K562 (cell line): ENCODE results near the gene KLHL6. TPM values are rescaled to one million over a fixed set of nuclear protein-coding genes. Genes with fewer than 3 reads are reported as not detected.

Experiments used
- CHD4 ChIP-seq: fragments of 200-600 bp; sonication (generic); IDR thresholded peaks from 3 replicates; pipeline ENCODE4 v1.6.1; 2012; ENCODE audit warnings: low read depth, mild to moderate bottlenecking, mixed read lengths, low read length, inconsistent platforms; ENCODE audit not compliant: insufficient read depth, insufficient replicate concordance, poor library complexity, severe bottlenecking
- ETS2 ChIP-seq: IDR thresholded peaks from 2 replicates; pipeline ENCODE4 v1.6.1; 2016; ENCODE audit warnings: borderline replicate concordance, missing genetic modification characterization, mild to moderate bottlenecking, moderate library complexity, missing compliant biosample characterization; ENCODE audit not compliant: poor library complexity, severe bottlenecking
- ETV1 ChIP-seq: fragments of 450-650 bp; conservative IDR thresholded peaks from 2 replicates; pipeline ENCODE4 v1.6.1; 2016; ENCODE audit warnings: missing genetic modification characterization, control low read depth, low read depth, missing compliant biosample characterization
- KAT8 ChIP-seq: fragments of 450-650 bp; IDR thresholded peaks from 2 replicates; pipeline ENCODE4 v1.6.1; 2016; ENCODE audit warnings: low read depth, mild to moderate bottlenecking
- TBP ChIP-seq: optimal IDR thresholded peaks from 2 replicates; pipeline ENCODE3; 2011; ENCODE audit warnings: low read depth, low read length, improper control_type of control experiment
- TCF7 ChIP-seq: sonication (generic); IDR thresholded peaks from 2 replicates; pipeline ENCODE4 v1.6.1; 2016; ENCODE audit warnings: antibody characterized with exemption, borderline replicate concordance
- TOE1 ChIP-seq, 2 experiments: fragments of 450-650 bp in 1 of 2; sonication (generic) in 1 of 2; formaldehyde crosslinking in 1 of 2; IDR thresholded peaks; 2 replicates each; pipeline versions ENCODE4 v1.7.1 to v1.8.0; 2016 to 2022; ENCODE audit warnings: borderline replicate concordance in 2 of 2, mild to moderate bottlenecking in 2 of 2, antibody characterized with exemption in 1 of 2, inconsistent platforms in 1 of 2, low read depth in 1 of 2, missing genetic modification reagents in 1 of 2, moderate library complexity in 1 of 2
- ZNF184 ChIP-seq: sonication (generic); formaldehyde crosslinking; IDR thresholded peaks from 2 replicates; pipeline ENCODE4 v1.5.0; 2020; ENCODE audit warnings: missing genetic modification reagents
- ZNF263 ChIP-seq: sonication (generic); formaldehyde crosslinking; IDR thresholded peaks from 2 replicates; pipeline ENCODE4 v1.8.0; 2022; ENCODE audit warnings: mild to moderate bottlenecking, missing genetic modification reagents, borderline replicate concordance
- ZNF561 ChIP-seq: fragments of 450-650 bp; formaldehyde crosslinking; conservative IDR thresholded peaks from 2 replicates; pipeline ENCODE4 v1.4.0; 2020; ENCODE audit warnings: mild to moderate bottlenecking, moderate library complexity
- ZSCAN29 ChIP-seq: fragments of 450-650 bp; IDR thresholded peaks from 2 replicates; pipeline ENCODE4 v1.6.1; 2017
- polyA plus RNA-seq, 8 experiments: library from polyadenylated mRNA; depleted of rRNA in 4 of 8; stranded (reverse) in 5 of 8; unstranded in 3 of 8; fragments of >200 nt; fragmentation: Nextera tagmentation in 2 of 8; fragmentation: Illumina TruSeq in 1 of 8; extraction: Ambion mirVana in 2 of 8; extraction: Trizol in 1 of 8; gene quantifications; 2 replicates each; pipeline versions ENCODE4 v1.2.1 to v1.2.3, GENCODE V29; 2011 to 2014; ENCODE audit warnings: inconsistent platforms in 1 of 8, missing spikeins in 1 of 8
- total RNA-seq, 7 experiments: library from RNA; depleted of rRNA in 6 of 7; stranded (reverse); fragments of >200 nt in 6 of 7; fragmentation: Illumina TruSeq in 2 of 7; extraction: Trizol in 2 of 7; gene quantifications; 2 replicates each; pipeline versions ENCODE4 v1.2.1 to v1.2.3, GENCODE V29; 2011 to 2021; ENCODE audit warnings: low replicate concordance in 1 of 7
- TF ChIP-seq, protein P1 (sequence below): fragments of 450-650 bp; IDR thresholded peaks from 2 replicates; pipeline ENCODE4 v1.6.1; 2017; ENCODE audit warnings: antibody characterized with exemption, mild to moderate bottlenecking
- TF ChIP-seq, protein P2 (sequence below): fragments of 450-650 bp; formaldehyde crosslinking; IDR thresholded peaks from 2 replicates; pipeline ENCODE4 v1.4.0; 2020; ENCODE audit warnings: mild to moderate bottlenecking, moderate library complexity
- TF ChIP-seq, protein P3 (sequence below): fragments of 450-650 bp; IDR thresholded peaks from 2 replicates; pipeline ENCODE4 v1.6.1; 2016; ENCODE audit warnings: mild to moderate bottlenecking
- TF ChIP-seq, protein P4 (sequence below), 2 experiments: fragments of 150-350 bp in 1 of 2; IDR thresholded peaks; 2 replicates each; pipeline ENCODE4 v1.6.1; 2012 to 2016; ENCODE audit warnings: low read depth in 2 of 2, low read length in 2 of 2, mild to moderate bottlenecking in 1 of 2, moderate library complexity in 1 of 2

KLHL6 gene
- total and polyA plus RNA-seq, 9 of the 15 experiments (the other 6 are each of a cell fraction or from before 2014, with no cell fraction given) = 0.18 to 2.1 (median 1.4) TPM

DNA sequence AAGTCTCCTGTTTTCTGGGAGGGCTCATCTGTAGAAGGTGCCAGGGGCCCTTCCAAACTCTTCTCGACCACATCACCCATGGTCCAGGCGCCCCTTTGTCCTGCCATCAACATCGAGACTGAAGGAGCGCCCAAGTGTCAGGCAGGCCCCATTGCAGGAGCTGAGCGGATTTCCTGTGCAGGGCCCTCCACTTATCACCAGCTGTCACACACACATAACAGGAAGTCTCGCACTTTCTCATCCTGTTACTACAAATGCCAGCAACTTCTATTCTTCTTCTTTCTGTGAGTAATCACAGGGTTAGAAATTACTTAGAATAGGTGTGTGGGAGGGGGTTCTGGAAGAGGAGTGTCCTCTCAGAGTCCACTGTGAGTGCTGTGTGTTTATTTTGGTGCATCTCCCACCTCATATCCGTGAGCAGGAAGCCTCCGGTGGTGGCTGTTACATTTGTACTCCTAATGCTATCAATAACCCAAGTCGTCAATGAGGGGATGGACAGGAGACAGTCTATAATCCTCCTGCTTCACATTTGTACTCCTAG, at the start of gene KLHL6 (continued):
- TF ChIP-seq, protein P1, sequence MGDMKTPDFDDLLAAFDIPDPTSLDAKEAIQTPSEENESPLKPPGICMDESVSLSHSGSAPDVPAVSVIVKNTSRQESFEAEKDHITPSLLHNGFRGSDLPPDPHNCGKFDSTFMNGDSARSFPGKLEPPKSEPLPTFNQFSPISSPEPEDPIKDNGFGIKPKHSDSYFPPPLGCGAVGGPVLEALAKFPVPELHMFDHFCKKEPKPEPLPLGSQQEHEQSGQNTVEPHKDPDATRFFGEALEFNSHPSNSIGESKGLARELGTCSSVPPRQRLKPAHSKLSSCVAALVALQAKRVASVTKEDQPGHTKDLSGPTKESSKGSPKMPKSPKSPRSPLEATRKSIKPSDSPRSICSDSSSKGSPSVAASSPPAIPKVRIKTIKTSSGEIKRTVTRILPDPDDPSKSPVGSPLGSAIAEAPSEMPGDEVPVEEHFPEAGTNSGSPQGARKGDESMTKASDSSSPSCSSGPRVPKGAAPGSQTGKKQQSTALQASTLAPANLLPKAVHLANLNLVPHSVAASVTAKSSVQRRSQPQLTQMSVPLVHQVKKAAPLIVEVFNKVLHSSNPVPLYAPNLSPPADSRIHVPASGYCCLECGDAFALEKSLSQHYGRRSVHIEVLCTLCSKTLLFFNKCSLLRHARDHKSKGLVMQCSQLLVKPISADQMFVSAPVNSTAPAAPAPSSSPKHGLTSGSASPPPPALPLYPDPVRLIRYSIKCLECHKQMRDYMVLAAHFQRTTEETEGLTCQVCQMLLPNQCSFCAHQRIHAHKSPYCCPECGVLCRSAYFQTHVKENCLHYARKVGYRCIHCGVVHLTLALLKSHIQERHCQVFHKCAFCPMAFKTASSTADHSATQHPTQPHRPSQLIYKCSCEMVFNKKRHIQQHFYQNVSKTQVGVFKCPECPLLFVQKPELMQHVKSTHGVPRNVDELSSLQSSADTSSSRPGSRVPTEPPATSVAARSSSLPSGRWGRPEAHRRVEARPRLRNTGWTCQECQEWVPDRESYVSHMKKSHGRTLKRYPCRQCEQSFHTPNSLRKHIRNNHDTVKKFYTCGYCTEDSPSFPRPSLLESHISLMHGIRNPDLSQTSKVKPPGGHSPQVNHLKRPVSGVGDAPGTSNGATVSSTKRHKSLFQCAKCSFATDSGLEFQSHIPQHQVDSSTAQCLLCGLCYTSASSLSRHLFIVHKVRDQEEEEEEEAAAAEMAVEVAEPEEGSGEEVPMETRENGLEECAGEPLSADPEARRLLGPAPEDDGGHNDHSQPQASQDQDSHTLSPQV = peak; percentile 71
- TF ChIP-seq ETS2 (tag) = no peak
- no peak for TF ChIP-seq TOE1 (IDR thresholded peaks at IDR 0.05; ENCODE audit: borderline replicate concordance)
- TF ChIP-seq TOE1 (CRISPR knock-in tag; IDR thresholded peaks at IDR 0.05; ENCODE audit: borderline replicate concordance, low read depth) = no peak
- TF ChIP-seq ZNF184 (CRISPR knock-in tag) = no peak
- TF ChIP-seq ZNF263 (CRISPR knock-in tag) = no peak
- no peak for TF ChIP-seq ZNF561 (CRISPR knock-in tag)
- TF ChIP-seq, protein P2, sequence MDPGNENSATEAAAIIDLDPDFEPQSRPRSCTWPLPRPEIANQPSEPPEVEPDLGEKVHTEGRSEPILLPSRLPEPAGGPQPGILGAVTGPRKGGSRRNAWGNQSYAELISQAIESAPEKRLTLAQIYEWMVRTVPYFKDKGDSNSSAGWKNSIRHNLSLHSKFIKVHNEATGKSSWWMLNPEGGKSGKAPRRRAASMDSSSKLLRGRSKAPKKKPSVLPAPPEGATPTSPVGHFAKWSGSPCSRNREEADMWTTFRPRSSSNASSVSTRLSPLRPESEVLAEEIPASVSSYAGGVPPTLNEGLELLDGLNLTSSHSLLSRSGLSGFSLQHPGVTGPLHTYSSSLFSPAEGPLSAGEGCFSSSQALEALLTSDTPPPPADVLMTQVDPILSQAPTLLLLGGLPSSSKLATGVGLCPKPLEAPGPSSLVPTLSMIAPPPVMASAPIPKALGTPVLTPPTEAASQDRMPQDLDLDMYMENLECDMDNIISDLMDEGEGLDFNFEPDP (CRISPR knock-in tag) = no peak
- TF ChIP-seq ETV1 (tag) = peak; percentile 71
- TF ChIP-seq ZSCAN29 = no peak
- TF ChIP-seq, protein P3, sequence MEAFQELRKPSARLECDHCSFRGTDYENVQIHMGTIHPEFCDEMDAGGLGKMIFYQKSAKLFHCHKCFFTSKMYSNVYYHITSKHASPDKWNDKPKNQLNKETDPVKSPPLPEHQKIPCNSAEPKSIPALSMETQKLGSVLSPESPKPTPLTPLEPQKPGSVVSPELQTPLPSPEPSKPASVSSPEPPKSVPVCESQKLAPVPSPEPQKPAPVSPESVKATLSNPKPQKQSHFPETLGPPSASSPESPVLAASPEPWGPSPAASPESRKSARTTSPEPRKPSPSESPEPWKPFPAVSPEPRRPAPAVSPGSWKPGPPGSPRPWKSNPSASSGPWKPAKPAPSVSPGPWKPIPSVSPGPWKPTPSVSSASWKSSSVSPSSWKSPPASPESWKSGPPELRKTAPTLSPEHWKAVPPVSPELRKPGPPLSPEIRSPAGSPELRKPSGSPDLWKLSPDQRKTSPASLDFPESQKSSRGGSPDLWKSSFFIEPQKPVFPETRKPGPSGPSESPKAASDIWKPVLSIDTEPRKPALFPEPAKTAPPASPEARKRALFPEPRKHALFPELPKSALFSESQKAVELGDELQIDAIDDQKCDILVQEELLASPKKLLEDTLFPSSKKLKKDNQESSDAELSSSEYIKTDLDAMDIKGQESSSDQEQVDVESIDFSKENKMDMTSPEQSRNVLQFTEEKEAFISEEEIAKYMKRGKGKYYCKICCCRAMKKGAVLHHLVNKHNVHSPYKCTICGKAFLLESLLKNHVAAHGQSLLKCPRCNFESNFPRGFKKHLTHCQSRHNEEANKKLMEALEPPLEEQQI = no peak
- no peak for TF ChIP-seq TBP
- TF ChIP-seq, protein P4, sequence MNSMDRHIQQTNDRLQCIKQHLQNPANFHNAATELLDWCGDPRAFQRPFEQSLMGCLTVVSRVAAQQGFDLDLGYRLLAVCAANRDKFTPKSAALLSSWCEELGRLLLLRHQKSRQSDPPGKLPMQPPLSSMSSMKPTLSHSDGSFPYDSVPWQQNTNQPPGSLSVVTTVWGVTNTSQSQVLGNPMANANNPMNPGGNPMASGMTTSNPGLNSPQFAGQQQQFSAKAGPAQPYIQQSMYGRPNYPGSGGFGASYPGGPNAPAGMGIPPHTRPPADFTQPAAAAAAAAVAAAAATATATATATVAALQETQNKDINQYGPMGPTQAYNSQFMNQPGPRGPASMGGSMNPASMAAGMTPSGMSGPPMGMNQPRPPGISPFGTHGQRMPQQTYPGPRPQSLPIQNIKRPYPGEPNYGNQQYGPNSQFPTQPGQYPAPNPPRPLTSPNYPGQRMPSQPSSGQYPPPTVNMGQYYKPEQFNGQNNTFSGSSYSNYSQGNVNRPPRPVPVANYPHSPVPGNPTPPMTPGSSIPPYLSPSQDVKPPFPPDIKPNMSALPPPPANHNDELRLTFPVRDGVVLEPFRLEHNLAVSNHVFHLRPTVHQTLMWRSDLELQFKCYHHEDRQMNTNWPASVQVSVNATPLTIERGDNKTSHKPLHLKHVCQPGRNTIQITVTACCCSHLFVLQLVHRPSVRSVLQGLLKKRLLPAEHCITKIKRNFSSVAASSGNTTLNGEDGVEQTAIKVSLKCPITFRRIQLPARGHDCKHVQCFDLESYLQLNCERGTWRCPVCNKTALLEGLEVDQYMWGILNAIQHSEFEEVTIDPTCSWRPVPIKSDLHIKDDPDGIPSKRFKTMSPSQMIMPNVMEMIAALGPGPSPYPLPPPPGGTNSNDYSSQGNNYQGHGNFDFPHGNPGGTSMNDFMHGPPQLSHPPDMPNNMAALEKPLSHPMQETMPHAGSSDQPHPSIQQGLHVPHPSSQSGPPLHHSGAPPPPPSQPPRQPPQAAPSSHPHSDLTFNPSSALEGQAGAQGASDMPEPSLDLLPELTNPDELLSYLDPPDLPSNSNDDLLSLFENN (IDR thresholded peaks at IDR 0.05; ENCODE audit: low read depth in 2 of 2, low read length in 2 of 2) = no peak
- TF ChIP-seq KAT8 = no peak
- no peak for TF ChIP-seq TCF7
- no peak for TF ChIP-seq CHD4
